PFSK-1 (cell line): ENCODE measurements around the gene AUTS2.

Experiments used
- FOXP2 ChIP-seq: optimal IDR thresholded peaks from 2 replicates; pipeline ENCODE3; 2011; ENCODE audit warnings: borderline replicate concordance, control low read depth, inconsistent platforms; ENCODE audit not compliant: insufficient read depth; ENCODE audit errors: extremely low read length, extremely low read depth
- POLR2AphosphoS5 ChIP-seq: IDR thresholded peaks from 2 replicates; pipeline ENCODE4 v1.6.1; 2012; ENCODE audit warnings: low read depth, mild to moderate bottlenecking, control low read depth, low read length, moderate library complexity
- SIN3A ChIP-seq: IDR thresholded peaks from 2 replicates; pipeline ENCODE4 v1.6.1; 2012; ENCODE audit warnings: mild to moderate bottlenecking, low read length, moderate library complexity, borderline replicate concordance; ENCODE audit not compliant: insufficient read depth
- TAF1 ChIP-seq: IDR thresholded peaks from 2 replicates; pipeline ENCODE4 v1.6.1; 2012; ENCODE audit warnings: low read length, control low read depth, borderline replicate concordance; ENCODE audit not compliant: insufficient read depth
- TF ChIP-seq, protein P1 (sequence below), 2 experiments: IDR thresholded peaks; 2 replicates each; pipeline versions ENCODE4 v1.6.1 to v1.8.0; 2011 to 2012; ENCODE audit warnings: low read depth in 2 of 2, low read length in 2 of 2, control low read depth in 1 of 2, inconsistent platforms in 1 of 2, mild to moderate bottlenecking in 1 of 2, moderate library complexity in 1 of 2; ENCODE audit not compliant: insufficient read depth in 1 of 2

The AUTS2 gene

GRCh38 chr7:70463352-70463938 is 865.2 kb downstream of the AUTS2 start:
- TF ChIP-seq SIN3A, result no peak
- no peak for TF ChIP-seq POLR2AphosphoS5
- TF ChIP-seq, protein P1, sequence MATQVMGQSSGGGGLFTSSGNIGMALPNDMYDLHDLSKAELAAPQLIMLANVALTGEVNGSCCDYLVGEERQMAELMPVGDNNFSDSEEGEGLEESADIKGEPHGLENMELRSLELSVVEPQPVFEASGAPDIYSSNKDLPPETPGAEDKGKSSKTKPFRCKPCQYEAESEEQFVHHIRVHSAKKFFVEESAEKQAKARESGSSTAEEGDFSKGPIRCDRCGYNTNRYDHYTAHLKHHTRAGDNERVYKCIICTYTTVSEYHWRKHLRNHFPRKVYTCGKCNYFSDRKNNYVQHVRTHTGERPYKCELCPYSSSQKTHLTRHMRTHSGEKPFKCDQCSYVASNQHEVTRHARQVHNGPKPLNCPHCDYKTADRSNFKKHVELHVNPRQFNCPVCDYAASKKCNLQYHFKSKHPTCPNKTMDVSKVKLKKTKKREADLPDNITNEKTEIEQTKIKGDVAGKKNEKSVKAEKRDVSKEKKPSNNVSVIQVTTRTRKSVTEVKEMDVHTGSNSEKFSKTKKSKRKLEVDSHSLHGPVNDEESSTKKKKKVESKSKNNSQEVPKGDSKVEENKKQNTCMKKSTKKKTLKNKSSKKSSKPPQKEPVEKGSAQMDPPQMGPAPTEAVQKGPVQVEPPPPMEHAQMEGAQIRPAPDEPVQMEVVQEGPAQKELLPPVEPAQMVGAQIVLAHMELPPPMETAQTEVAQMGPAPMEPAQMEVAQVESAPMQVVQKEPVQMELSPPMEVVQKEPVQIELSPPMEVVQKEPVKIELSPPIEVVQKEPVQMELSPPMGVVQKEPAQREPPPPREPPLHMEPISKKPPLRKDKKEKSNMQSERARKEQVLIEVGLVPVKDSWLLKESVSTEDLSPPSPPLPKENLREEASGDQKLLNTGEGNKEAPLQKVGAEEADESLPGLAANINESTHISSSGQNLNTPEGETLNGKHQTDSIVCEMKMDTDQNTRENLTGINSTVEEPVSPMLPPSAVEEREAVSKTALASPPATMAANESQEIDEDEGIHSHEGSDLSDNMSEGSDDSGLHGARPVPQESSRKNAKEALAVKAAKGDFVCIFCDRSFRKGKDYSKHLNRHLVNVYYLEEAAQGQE (IDR thresholded peaks at IDR 0.05; ENCODE audit: insufficient read depth in 1 of 2, low read depth in 2 of 2, low read length in 2 of 2), result no peak
- no peak for TF ChIP-seq FOXP2

DNA sequence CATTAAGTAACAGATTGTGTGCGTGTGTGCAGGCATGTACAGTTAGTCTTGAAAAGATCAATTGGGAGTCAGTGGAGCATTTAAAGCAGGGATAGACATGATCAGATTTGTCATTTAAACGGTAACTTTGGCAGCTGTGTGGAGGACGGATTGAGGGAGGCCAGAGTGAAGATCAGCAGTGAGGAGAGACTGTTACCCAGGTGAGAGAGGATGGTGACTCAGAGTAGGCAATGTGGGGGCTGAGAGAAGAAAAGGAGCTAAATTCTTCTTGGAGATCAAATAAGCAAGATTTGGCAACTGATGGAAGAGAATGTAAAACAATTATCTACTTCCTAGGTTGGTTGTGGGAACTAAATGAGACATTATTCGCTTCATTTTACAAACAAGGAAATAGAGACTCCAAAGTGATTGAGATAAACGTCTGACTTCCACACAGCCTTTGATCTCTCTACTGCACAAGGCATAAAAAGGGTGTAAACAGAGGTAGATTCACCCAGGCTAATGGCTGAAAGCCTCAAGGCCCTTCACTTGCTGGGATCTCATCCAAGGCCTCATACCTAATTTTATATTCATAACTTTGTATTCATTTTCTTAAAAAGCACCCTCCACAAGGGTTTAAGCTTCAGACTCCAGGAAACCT is 868.6 kb downstream of the AUTS2 start:
- no peak for TF ChIP-seq TAF1
- TF ChIP-seq, protein P1 (IDR thresholded peaks at IDR 0.05; ENCODE audit: insufficient read depth in 1 of 2, low read depth in 2 of 2, low read length in 2 of 2), result no peak
- TF ChIP-seq POLR2AphosphoS5, result no peak
- no peak for TF ChIP-seq SIN3A
- no peak for TF ChIP-seq FOXP2

GRCh38 chr7:70470746-70471145 is 872.5 kb downstream of the AUTS2 start:
- TF ChIP-seq, protein P1 (IDR thresholded peaks at IDR 0.05; ENCODE audit: insufficient read depth in 1 of 2, low read depth in 2 of 2, low read length in 2 of 2), result no peak
- TF ChIP-seq SIN3A (no peak), TAF1 (no peak), FOXP2 (no peak), POLR2AphosphoS5 (no peak)

DNA sequence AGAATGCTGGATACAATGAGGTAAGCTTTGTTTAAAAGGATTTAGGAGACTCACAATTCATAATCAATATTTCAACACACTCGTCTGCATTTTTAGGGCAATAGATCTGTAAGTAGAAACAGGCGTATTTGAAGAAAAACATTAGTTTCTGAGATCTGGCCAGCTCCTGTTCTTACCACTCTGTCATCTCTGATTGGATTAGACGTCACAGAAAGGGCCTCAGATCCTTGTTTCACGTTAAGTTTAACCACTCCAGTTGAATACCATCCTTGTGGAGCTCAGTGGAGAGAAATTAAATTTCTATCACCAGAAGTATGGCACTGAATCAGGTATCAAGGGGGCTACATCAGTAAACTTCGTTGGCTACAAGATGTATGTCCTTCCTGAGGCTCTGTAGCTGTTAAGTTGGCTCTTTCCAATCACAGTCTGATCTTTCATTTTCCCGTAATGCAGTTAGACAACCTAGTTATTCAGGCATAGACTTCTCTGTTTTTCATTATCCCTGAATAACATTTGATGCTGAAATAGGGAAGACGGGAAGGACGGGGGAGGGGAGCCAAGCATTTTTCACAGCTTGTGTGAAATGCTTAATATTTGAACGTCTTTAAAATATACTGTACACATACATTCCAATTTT is 874.4 kb downstream of the AUTS2 start:
- TF ChIP-seq POLR2AphosphoS5 (no peak), FOXP2 (no peak), SIN3A (no peak), TAF1 (no peak)
- TF ChIP-seq, protein P1 (IDR thresholded peaks at IDR 0.05; ENCODE audit: insufficient read depth in 1 of 2, low read depth in 2 of 2, low read length in 2 of 2), result no peak
